Fibroblast of upper back skin (primary cell): ENCODE results near the gene PLXNA3.

ENCODE experiments used
- DNase-seq: peaks from one replicate; pipeline ENCODE4 v3.0.0-alpha.2; 2013

PLXNA3 gene

DNA sequence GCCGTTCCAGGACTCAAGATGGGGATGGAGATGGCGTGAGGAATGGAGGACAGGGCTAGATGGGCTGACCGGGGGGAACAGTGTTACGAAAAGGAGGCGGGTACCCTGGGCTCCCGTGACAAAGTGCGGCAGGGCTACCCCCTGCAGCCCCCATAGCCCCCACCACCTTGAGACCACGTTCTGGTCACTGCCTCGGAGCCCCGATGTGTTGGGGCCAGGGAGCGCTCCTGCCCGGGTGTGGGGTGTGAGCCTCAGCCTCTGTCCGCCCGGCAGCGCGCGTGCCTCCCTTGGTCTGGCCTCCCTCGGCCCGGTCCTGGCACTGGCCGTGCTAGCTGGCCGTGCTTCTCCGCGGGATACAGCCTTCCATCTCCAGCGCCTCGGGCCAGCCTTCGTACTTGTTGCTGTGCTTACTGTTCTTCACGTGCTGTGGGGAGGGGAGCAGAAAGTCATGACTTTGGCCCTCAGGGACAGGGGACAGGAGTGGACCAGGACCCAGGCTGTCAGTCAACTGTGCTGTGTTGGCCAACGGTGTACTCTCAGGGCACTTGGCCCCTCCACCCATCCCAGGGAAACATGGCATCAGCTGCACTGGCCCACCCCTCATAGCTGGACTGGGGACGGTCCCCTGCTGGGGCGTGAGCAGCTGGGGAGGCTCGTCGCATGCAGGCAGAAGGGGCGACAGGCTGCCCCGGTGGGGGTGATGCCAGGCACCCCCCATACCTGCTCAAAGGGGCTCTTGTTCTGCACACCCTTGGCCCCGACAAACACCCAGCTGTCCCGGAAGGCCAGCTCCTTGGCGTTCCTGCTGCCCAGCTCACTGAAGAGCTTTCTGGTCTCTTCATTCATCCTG is 48.6 kb downstream of the PLXNA3 start:
- DNase-seq: no peak

DNA sequence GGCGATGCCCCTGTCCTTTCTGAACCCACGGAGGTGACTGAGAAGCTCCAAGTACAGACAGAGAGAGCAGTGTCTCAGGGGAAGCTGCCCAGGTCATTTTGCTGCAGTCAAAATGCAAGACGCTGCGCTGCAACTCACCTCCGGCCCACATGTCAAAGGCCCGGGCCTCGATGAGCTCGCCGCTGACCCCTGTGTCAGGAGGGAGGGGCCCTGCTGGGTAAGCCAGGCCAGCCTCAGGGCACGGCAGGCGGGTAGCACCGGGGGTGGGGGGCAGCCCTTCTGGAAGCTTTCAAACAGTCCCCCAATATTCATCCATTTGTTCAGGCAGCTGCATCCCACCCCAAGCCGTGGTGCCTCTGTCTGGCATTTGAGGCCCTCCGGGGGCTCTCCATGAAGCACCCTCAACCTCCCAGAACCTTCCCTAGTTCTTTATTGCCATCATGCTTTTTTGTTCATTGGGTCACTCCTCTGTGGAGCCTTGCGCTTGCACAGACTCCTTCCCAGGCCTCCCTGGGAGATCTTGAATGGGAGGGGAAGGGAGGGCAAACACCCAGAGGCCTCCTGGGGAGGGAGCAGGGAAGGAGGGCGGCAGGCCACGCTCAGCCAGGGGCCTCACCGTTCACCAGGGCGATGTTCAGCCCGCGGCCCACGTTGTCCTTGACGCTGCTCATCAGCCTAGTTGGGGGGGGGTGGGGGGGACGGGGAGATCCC is 49.7 kb downstream of the PLXNA3 start:
- DNase-seq: no peak

DNA sequence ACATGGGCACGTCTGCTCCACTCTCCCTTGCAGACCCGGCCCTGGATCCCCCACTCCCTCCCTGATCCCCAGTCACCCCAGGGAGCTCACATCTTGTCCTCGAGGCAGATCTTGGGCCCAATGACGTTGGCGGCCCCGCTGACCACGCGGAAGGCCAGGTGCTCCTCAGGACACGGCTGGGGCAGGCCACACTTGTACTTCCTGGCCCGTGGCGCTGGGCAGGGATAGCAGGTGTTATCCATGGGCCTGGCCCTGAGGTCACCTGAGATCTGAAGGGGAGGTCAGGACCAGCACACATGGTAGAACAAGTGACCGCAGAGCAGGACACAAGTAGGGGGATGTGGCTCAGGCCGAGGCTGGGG is 50.3 kb downstream of the PLXNA3 start:
- DNase-seq: no peak

DNA sequence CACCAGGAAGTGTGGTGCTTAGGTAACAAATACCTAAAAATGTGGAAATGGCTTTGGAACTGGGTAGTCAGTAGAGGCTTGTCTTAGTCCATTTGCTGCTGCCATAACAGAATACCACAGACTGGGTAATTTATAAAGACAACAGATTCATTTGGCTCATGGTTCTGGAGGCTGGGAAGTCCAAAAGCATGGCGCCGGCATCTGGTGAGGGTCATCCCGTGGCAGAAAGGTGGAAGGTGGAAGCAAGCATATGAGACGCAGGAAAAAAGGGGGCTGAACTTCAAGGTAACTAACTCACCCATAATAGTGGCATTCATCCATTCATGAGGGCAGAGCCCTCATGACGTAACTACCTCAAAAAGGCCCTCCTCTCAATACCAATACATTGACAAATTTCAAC is 51.4 kb downstream of the PLXNA3 start:
- no peak for DNase-seq

DNA sequence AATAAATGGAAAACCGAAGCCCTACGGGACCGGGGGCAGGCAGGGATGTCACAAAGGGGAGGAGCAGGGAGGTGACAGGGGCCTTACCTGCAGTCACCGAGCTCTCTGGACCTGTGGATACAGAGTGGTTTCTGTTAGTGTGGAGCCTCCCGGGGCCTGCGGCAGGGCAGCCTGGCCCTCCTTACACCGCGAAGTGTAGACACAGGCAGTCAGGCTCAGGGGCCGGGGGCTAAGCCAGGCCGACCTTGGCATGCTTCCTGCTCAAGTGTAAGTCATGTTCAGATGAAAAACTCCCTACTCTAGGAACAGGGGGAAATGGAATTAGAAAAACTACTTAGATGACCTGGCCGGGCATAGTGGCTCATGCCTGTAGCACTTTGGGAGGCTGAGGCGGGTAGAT is 53.7 kb downstream of the PLXNA3 start:
- DNase-seq: no peak

DNA sequence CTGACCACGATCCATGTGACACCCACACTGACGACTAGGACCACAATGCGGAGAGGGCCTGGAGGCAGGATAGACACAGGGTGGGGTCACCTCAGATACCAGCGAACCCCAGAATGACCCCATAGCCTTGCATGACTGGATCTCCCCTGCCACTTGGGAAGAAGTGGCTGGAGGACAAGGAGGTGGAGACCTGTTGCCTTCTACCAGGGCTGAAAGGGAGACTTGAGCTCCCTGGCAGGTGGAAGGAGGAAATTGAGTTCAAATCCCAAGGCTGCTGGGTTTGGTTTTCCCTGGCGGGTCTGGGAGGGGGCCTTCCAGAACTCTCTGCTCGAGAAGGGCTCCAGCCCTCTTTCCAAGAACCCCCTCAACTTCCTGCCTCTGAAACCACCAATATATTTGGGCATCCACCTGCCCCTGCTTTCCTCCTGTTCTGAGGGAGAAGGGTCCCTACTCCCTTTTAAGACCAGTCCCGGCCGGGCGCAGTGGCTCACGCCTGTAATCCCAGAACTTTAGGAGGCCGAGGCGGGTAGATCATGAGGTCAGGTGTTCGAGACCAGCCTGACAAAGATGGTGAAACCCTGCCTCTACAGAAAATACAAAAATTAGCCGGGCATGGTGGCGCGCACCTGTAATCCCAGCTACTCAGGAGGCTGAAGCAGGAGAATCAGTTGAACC is 54.9 kb downstream of the PLXNA3 start:
- no peak for DNase-seq

DNA sequence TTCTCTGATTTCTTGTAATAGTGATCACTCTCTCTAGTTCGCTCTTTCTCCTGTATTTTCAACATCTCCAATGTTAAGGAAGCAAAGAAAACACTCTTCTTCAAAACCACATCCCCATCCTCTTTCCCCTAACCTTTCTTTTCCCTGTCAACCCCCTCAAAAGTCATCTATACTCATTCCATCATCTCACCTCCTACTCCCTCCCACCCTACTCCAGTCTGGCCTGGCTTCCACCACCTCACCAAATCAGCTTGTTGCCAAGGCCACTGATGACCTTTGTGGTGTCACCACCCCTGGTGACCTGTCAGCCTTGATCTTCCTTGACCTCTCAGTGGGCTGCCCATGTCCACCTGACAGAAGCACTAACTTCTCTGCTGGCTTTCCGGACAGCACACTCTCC is 55.6 kb downstream of the PLXNA3 start:
- DNase-seq: no peak

DNA sequence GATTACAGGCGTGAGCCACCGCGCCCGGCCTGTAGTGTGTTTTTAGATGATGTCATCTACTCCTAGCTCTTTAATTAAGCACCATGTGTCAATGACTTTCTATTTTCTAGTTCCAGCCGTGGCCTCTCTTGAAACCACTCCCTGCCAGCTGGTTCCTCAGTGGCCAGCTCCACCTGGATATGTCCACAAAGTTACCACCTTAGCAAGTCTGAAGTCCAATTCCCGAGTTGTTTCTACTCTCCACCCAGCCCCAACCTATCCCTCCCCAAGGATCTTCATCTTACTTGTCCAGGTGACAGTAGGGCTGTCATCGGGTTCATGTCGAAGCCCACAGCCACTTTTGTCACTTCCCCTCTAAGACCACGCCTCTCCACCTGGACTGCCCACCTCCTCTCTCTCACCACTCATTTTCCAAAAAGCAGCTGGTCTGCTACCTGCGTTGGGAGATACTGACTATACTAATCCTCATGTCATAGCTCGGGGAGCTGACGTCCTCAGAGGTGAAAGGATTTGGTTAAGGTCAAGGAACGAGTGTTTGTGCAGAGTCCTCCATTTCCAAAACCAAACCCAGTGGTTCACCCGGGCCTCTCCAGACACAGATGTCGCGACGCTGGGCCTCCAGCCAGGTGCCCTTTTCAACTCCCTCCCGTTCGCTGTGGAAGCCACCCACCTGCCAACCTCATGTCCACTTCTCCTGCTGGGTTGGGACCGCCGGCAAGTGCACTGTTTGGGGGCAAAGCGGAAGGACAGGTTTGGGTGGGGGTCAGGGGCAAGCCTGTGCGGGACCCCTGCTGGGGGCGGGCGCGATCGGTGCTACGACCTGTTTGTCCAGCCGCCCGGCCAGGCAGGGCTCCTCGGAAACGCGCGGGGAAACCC is 57.2 kb downstream of the PLXNA3 start:
- DNase-seq: no peak

DNA sequence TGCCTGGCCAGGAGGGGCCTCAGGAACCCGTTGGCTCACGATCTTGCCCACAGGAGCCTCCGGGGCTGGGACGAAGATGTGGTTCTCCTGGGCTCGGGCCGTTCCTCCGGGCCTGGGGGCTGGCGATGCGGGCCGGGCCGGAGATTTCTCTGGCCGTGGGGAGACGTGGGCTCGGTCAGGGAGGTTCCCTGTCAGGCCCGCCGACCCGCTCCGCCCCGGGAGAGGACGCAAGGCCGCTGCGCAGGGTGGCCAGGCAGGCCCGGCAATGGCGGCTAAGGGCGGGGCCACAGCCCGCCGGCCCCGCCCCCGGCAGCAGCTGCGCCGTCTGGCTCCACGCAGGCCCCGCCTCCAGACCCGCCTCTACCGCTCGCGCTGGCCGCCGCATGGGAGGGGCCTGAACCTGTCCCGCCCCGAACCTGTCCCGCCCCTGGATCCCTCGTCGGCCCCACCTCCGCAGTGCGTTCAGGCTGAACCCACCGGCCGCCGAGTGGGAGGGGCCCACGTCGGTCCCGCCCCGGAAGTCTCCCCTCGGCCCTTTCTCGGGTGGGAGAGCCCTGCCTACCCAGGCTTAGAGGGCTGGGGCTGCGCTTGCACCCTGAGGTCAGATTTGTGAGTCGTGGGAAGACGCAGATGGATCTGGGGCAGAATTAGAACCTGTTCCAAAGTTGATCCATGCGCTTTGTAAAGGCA is 58.0 kb downstream of the PLXNA3 start, which contains the start of gene FAM3A:
TSS of gene FAM3A (minus strand) at position 267 of the 690 bp plus-strand sequence. CDS start 460 bp downstream, outside the sequence.
- peak; percentile 87 for DNase-seq

DNA sequence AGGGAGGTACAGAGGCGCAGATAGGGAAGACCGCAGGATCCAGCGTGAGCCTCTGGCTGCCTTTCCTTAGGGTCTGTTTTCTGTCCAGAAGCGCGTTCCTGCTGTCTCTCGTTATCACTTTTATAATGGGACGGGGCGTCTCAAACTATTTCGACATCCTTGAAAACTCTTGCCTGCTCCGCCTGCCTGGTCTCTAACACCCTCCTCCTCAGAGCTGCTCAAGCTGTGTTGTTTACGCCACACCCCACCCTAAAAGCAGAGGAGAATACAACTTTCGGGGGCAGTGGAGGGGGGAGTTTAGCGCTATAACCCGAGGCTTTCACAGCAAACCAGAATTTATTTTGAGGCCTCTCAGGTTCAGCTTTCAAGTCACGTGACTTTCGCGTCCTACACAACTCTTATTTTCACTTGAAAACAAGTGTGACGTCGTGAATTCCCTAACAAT is 58.6 kb downstream of the PLXNA3 start:
- DNase-seq: peak; percentile 14

DNA sequence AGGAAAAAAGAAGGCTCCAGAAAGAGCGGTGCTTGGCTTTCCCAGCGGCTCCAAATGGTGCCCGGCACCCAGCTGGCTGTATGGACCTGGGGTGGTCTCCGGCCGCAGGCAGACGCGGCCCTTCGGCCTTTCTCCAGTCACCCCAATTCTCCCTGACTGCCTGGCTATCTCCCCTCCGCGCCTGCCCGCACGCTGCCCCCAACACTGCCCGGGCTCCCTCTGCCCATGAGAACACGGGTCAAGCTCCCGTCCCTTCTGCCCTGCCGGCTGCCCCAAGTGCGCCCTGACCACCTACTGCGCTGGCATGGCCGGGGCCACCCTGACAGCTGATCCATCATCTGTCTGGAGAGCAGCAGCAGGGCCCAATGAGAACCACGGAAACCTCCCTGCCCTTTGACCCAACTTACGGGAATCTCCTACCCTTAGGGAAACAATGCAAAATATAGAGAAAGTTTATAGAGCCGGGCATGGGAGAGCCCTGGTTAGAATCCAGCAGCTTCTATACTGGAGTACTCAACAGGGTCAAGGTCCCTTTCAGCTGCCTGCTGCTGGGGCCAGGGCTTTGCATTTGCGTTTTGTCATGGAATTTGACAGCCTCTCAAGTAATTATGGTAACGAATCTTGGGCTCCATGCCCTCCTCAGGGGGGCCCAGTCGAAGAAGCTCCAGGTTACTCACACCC is 59.2 kb downstream of the PLXNA3 start:
- no peak for DNase-seq

DNA sequence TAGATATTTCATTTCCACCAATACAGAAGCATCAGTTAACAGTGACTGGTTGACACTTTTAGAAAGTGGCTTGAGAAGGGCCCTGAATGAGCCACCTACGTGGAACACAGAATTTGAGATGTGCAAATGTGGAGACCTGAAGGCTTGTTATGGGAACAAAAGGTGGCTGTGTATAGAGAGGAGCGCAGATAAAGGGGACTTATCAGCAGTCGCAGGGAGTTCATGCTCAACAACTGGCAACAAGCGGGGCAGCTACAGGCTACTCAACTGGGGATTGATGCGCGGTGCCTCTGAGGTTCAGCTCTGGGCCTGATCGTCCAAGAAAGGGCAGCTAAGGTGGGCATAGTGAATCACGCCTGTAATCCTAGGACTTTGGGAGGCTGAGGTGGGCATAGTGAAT is 61.3 kb downstream of the PLXNA3 start:
- DNase-seq: no peak

DNA sequence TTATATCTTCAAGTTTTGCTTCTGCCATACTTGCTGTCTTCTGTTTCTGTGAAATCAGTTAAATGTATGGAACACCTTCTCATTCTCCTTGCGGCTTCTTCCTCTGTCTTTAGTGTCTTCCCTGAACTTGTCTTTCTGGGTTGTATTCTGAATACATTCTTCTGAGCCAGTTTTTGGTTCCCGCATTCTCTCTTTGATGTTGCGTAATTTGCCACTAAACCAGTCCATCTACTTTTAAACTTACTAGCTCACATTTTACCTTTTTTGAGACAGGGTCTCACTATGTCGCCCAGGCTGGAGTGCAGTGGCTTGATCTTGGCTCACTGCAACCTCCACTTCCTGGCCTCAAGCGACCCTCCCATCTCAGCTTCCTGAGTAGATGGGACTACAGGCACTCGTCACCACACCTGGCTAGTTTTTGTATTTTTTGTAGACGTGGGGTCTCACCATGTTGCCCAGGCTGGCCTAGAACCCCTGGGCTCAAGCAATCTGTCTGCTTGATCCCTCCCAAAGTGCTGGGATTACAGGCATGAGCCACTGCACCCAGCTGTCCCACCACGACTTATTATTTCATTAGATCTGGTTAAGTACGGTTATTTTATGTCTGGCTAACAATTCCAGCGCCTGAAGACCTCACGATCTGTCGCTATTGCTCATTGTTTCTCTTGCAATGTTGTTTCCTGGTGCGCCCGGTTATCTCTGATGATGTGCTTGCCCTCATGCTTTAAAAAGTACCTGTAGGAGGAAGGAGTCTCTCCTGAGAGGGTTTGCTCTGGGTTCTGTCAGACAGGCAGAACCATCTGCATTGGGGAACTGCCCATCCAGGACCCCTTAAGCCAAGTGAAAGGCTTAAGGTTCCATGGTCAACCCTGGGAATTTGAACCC is 67.8 kb downstream of the PLXNA3 start:
- DNase-seq: no peak

DNA sequence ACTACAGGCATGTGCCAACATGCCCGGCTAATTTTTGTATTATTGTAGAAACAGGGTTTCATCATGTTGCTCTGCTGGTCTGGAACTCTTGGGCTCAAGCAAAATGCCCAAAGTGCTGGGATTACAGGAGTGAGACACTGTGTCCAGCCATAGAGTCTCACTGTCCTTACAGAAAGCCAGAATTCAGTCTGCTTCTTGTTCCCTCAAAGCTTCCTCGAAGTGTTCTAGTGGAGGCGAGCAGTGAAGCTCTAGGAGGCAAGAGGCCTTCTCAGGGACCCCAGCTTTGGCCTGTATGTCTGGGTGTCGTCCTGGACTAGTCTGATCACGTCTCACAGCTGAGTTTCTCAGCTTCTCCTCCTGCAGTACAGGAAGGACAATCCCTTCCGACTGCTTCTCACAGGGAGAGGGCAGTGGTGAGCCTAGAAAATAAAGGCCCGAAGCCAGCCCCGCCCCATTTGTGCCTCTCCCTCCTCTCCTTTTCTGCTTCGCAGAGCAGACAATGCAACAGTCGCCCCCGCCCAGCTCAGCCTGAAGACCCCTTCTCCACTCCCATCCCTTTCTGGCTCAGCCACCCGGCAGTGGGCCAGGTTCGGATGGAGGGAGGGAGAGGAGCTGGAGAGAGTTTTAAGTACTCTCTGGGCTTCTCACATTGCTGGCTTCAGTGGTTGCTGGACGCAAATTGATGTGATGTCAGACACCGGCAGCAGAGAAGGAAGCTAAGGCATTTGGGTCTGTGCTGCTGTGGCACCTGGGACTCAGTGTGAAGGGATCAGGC is 69.0 kb downstream of the PLXNA3 start:
- DNase-seq: peak; percentile 75
